Activated T-cell treated with anti-CD3 and anti-CD28 coated beads, Interleukin-2, amount 50 U/mL, for 4 hours (primary cell): ENCODE measurements around the gene CLCN2. TPM values are rescaled to one million over a fixed set of nuclear protein-coding genes. Genes with fewer than 3 reads are reported as not detected.

Source experiments
- ATAC-seq, 2 donors: fragments of 200-7000 bp; cut with Tn5 transposase; one replicate each; pipeline ENCODE4 v1.10.0; 2021
- DNase-seq: peaks from one replicate; pipeline ENCODE4 v3.0.0-alpha.2; 2020
- H3K27me3 Mint-ChIP-seq: one replicate; pipeline ENCODE4 v1.8.0; 2021; ENCODE audit warnings: low read depth, mixed read lengths
- H3K36me3 Mint-ChIP-seq: one replicate; pipeline ENCODE4 v1.8.0; 2022; ENCODE audit warnings: mixed read lengths; ENCODE audit not compliant: insufficient read depth
- H3K4me1 Mint-ChIP-seq: one replicate; pipeline ENCODE4 v1.8.0; 2021; ENCODE audit warnings: low read depth, mixed read lengths
- H3K4me3 Mint-ChIP-seq: one replicate; pipeline ENCODE4 v1.8.0; 2021; ENCODE audit warnings: mild to moderate bottlenecking, moderate library complexity, mixed read lengths
- H3K9me3 Mint-ChIP-seq: one replicate; pipeline ENCODE4 v1.8.0; 2021; ENCODE audit warnings: mixed read lengths
- total RNA-seq, 3 donors: library from RNA; stranded (reverse); gene quantifications; one replicate each; pipeline ENCODE4 v1.2.1, GENCODE V29; 2021

The CLCN2 gene
- 1 to 10 TPM; 4.5 to 5.2 (median 5.0) TPM for total RNA-seq

GRCh38 chr3:184361532-184361931 lies at the start of gene CLCN2, which contains the start of gene POLR2H:
CLCN2 (minus strand) TSS chr3:184361605; CDS start chr3:184361479, 126 bp downstream.
POLR2H (plus strand) TSS chr3:184361710; CDS start chr3:184363493, 1,783 bp downstream.
- H3K4me3 Mint-ChIP-seq = peak within 1 kb of the TSS; percentile 99
- H3K4me1 Mint-ChIP-seq = peaks cover 16% of the 10 kb centered on the region
- peaks cover 12% of the 10 kb centered on the region for H3K36me3 Mint-ChIP-seq
- no peaks in the 10 kb centered on the region for H3K27me3 Mint-ChIP-seq
- DNase-seq (no peak), ATAC-seq (peak; percentile 58 to 61)
- no peaks in the 10 kb centered on the region for H3K9me3 Mint-ChIP-seq

- DNase-seq = no peak
- H3K4me3 Mint-ChIP-seq = no peak overlapping the region
- H3K4me1 Mint-ChIP-seq = no peaks in the 10 kb centered on the region
- ATAC-seq = no peak
- no peaks in the 10 kb centered on the region for H3K36me3 Mint-ChIP-seq
- no peaks in the 10 kb centered on the region for H3K9me3 Mint-ChIP-seq
- H3K27me3 Mint-ChIP-seq = peaks cover 6% of the 10 kb centered on the region
Measured at GRCh38 chr3:184409946-184410500, 48.6 kb upstream of the CLCN2 start.

DNA sequence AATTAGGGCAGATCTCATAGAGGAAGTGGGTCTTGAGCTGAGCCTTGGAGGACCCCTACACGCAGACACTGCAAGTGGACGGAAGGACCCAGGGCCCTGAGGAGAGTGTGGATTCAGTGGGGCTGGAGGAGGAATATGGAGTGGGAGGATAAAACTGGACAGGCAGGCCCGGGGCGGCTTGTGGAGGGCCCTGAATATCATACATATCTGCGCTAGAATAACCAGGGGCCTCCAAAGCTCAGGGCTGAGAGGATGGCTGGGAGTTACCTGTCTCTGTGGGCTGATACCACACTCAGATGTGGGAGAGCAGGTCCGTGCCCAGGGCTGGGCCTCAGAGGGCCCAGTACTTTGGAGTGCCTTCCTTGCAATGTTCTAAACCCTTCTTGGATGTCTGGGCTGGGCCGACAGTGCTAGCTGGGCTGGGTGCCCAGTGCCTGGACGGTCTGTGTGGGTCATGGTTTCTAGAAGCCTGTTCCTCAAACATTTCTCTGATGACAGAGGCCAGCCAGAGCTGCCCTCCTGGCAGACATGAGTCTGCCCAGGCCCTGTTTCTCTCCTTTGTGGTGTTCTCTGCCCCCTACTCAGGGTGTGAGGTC lies 48.0 kb upstream of the CLCN2 start:
- no peak overlapping the region for H3K4me3 Mint-ChIP-seq
- H3K36me3 Mint-ChIP-seq = no peaks in the 10 kb centered on the region
- DNase-seq = no peak
- H3K9me3 Mint-ChIP-seq = no peaks in the 10 kb centered on the region
- H3K27me3 Mint-ChIP-seq = peaks cover 6% of the 10 kb centered on the region
- H3K4me1 Mint-ChIP-seq = no peaks in the 10 kb centered on the region
- no peak for ATAC-seq

DNA sequence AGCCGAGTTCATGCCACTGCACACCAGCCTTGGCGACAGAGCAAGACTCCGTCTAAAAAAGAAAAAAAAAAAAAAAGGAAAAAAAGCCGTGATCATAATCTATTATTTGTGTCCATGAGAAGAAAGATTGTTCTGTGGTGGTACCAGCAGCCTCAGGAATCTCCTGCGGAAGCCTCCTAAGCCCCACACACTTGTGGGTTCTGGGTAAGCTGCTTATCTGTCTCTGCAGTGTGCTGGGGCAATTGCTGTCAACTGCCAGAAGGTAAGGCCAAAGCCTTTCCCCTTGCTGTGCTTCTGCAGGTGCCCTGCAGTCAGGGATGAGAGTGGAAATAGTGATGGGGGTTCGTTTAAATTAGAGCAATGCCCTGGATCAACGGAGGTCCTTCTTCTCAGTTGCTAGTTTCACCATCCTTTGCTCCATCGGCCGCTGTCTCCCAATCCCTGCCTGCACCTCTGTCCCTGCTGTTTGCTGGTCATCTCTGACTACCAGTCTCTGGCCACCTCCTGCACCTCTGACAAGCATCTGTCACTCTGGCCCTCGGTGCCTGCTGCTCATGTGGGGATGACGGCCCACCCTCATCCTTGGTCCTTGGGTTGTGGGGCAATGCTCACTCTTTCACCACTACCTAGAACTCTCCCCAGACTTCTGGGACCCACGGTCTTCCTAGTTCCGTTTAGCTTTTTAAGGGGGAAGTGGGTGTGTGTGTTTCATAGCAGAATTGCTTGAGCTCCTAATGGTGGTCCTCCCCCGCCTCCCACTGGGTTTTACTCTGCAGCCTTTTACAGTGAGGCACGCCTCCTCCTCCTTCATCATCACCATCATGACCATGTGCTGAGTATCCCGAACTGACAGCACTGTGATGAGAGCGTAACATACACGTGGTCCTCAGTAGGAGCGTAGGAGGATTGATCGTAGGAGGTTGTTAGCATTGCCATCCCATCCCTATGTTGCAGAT lies 43.9 kb upstream of the CLCN2 start:
- ATAC-seq = no peak
- no peaks in the 10 kb centered on the region for H3K4me1 Mint-ChIP-seq
- H3K27me3 Mint-ChIP-seq = peaks cover 20% of the 10 kb centered on the region
- H3K9me3 Mint-ChIP-seq = no peaks in the 10 kb centered on the region
- no peak for DNase-seq
- H3K36me3 Mint-ChIP-seq = no peaks in the 10 kb centered on the region
- H3K4me3 Mint-ChIP-seq = no peak overlapping the region

GRCh38 chr3:184399410-184399809 lies 38.0 kb upstream of the CLCN2 start:
- ATAC-seq (no peak), DNase-seq (no peak)
- H3K4me1 Mint-ChIP-seq = no peaks in the 10 kb centered on the region
- no peaks in the 10 kb centered on the region for H3K36me3 Mint-ChIP-seq
- H3K9me3 Mint-ChIP-seq = no peaks in the 10 kb centered on the region
- H3K4me3 Mint-ChIP-seq = no peak overlapping the region
- H3K27me3 Mint-ChIP-seq = peaks cover 27% of the 10 kb centered on the region

- peaks cover 7% of the 10 kb centered on the region for H3K27me3 Mint-ChIP-seq
Measured at GRCh38 chr3:184395320-184395660, 33.9 kb upstream of the CLCN2 start.

DNA sequence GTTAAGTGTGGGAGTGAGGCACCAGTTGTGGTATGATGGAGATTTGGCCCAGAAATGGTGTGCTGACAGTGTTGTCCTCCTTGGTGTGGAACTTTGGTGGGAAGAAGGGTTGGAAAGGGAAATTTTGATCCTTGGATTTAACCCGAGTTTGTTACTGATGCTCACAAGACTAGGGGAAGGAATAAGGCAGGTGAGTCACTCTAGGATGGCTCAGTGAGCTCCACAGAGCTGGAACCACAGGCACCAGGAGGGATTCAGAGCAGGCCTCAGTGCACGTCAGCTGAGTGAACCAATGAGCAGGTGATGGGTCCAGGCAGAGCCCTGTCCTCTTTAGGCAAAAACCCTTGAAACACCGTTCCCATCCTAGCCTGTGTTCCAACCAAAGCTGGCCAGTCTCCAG lies 29.9 kb upstream of the CLCN2 start:
- ATAC-seq (no peak), DNase-seq (no peak)
- H3K27me3 Mint-ChIP-seq = peaks cover 13% of the 10 kb centered on the region
- no peaks in the 10 kb centered on the region for H3K9me3 Mint-ChIP-seq
- no peak overlapping the region for H3K4me3 Mint-ChIP-seq
- H3K4me1 Mint-ChIP-seq = no peaks in the 10 kb centered on the region
- H3K36me3 Mint-ChIP-seq = no peaks in the 10 kb centered on the region

More at GRCh38 chr3:184395320-184395660, 33.9 kb upstream of the CLCN2 start:
- H3K4me3 Mint-ChIP-seq = no peak overlapping the region
- no peaks in the 10 kb centered on the region for H3K4me1 Mint-ChIP-seq
- H3K9me3 Mint-ChIP-seq = no peaks in the 10 kb centered on the region
- DNase-seq = no peak
- no peaks in the 10 kb centered on the region for H3K36me3 Mint-ChIP-seq
- no peak for ATAC-seq

DNA sequence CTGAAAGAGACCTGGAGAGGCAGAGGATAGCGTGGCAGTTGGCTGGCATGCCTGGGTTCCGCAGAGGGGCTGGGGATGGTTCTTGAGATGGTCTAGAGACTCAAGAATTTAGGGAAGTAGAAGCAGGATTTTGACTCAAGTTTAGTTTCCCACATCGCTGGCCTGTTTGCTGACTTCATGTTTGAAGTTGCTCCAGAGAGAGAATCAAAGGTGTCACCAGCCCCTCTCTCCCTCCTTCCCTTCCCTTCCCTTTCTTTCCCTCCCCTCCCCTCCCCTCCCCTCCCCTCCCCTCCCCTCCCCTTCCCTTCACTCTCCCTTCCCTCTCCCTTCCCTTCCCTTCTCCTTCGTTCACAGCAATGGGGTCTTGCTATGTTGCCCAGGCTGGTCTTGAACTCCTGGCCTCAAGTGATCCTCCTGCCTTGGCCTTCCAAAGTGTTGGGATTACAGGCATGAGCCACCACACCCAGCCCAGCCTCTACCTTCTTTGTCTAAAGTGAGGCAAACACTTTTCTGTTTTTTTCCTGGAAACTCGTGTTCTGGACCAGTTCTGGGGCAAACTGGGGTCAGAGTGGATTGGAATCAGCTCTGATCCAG lies 28.6 kb upstream of the CLCN2 start:
- ATAC-seq (no peak), DNase-seq (no peak)
- no peaks in the 10 kb centered on the region for H3K9me3 Mint-ChIP-seq
- H3K4me3 Mint-ChIP-seq = no peak overlapping the region
- H3K27me3 Mint-ChIP-seq = peaks cover 19% of the 10 kb centered on the region
- H3K36me3 Mint-ChIP-seq = no peaks in the 10 kb centered on the region
- H3K4me1 Mint-ChIP-seq = no peaks in the 10 kb centered on the region

GRCh38 chr3:184389384-184389783 lies 28.0 kb upstream of the CLCN2 start:
- no peaks in the 10 kb centered on the region for H3K4me1 Mint-ChIP-seq
- H3K36me3 Mint-ChIP-seq = no peaks in the 10 kb centered on the region
- no peak overlapping the region for H3K4me3 Mint-ChIP-seq
- DNase-seq = no peak
- H3K27me3 Mint-ChIP-seq = peaks cover 21% of the 10 kb centered on the region
- no peak for ATAC-seq
- no peaks in the 10 kb centered on the region for H3K9me3 Mint-ChIP-seq

DNA sequence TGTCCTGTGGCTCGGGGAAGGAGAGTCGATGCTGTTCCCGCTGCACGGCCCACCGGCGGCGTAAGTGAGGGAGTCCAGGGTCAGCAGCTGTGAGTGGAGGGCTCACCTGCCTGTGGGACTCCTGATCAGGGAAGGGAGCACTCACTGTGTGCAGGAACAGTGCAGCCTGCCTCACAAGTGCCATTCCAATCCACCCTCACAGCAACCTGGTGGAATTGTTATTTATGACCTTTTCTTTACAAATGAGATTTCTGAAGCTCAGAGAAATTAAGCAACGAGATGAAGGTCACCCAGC lies 27.5 kb upstream of the CLCN2 start:
- no peaks in the 10 kb centered on the region for H3K4me1 Mint-ChIP-seq
- peaks cover 26% of the 10 kb centered on the region for H3K27me3 Mint-ChIP-seq
- DNase-seq (no peak), ATAC-seq (no peak)
- no peaks in the 10 kb centered on the region for H3K36me3 Mint-ChIP-seq
- H3K9me3 Mint-ChIP-seq = no peaks in the 10 kb centered on the region
- no peak overlapping the region for H3K4me3 Mint-ChIP-seq

- no peaks in the 10 kb centered on the region for H3K36me3 Mint-ChIP-seq
- no peak for DNase-seq
- ATAC-seq = no peak
- H3K4me1 Mint-ChIP-seq = no peaks in the 10 kb centered on the region
- no peaks in the 10 kb centered on the region for H3K9me3 Mint-ChIP-seq
- peaks cover 28% of the 10 kb centered on the region for H3K27me3 Mint-ChIP-seq
- no peak overlapping the region for H3K4me3 Mint-ChIP-seq
Measured at GRCh38 chr3:184388164-184388935, 26.9 kb upstream of the CLCN2 start.

DNA sequence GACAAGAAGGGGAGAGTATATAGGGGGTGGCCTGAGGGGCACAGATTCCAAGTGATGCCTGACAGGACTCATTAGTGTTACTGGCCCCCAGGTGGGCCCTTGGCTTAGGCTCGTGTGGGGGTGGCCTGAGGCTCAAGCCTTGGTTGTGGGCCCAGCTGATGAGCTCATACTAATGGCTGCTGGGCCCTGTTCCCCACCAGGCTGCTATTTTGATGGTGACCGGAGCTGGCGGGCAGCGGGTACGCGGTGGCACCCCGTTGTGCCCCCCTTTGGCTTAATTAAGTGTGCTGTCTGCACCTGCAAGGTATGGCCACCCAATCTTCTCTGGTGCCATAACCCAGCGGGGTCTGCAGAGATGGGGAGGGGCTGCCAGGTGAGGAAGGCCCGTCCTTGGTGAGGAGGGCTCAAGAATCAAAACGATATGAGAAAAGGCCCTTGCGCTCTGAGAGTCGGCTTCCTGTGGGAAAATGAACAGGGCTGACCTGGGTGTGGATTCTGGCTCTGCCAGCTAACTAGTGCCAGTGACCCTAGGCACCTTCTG lies 25.8 kb upstream of the CLCN2 start:
- Mint-ChIP-seq H3K4me3 (no peak overlapping the region), H3K4me1 (no peaks in the 10 kb centered on the region), H3K36me3 (no peaks in the 10 kb centered on the region), H3K9me3 (no peaks in the 10 kb centered on the region), H3K27me3 (peaks cover 35% of the 10 kb centered on the region)
- DNase-seq (no peak), ATAC-seq (no peak)

DNA sequence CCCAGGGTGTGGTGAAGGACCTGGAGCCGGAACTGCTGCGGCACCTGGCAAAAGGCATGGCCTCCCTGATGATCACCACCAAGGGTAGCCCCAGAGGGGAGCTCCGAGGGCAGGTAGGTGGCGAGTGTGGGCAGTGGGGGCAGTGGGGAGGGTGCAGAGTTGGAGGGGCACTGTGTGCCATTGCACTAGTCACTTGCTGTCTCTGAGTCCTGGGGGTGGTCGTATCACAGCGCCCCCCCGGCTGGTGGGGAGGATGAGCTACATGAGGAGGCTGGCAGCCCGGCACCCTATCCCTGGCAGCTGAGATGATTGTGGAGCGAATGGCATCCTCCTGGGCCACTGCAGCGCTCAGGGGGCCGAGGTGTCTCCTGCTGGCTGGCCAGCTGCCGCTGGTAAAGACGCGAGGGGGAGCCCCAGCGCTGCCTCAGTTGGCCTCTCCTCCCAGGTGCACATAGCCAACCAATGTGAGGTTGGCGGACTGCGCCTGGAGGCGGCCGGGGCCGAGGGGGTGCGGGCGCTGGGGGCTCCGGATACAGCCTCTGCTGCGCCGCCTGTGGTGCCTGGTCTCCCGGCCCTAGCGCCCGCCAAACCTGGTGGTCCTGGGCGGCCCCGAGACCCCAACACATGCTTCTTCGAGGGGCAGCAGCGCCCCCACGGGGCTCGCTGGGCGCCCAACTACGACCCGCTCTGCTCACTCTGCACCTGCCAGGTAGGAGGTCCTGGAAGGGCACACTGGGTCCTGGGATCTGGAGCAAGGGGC lies 24.8 kb upstream of the CLCN2 start:
- H3K4me1 Mint-ChIP-seq = peaks cover 4% of the 10 kb centered on the region
- DNase-seq (no peak), ATAC-seq (no peak)
- H3K9me3 Mint-ChIP-seq = no peaks in the 10 kb centered on the region
- peaks cover 43% of the 10 kb centered on the region for H3K27me3 Mint-ChIP-seq
- H3K36me3 Mint-ChIP-seq = no peaks in the 10 kb centered on the region
- H3K4me3 Mint-ChIP-seq = no peak overlapping the region
